IPS-18c (cell line): ENCODE results near the gene PLEKHH1.
"Not testable (repeated sequence)": the region's sequence is repeated elsewhere in the genome, so short reads cannot be mapped to it uniquely, and the experiment has no call there.

Experiments used
- H3K4me3 ChIP-seq: 2 replicates; pipeline ENCODE4 v1.7.0; 2013; ENCODE audit warnings: low read depth, mild to moderate bottlenecking, low read length, moderate library complexity; ENCODE audit not compliant: insufficient read depth
- H3K9me3 ChIP-seq: one replicate; pipeline ENCODE4 v1.6.1; 2013; ENCODE audit warnings: mild to moderate bottlenecking, low read length, moderate library complexity; ENCODE audit not compliant: control insufficient read depth, insufficient read depth

The PLEKHH1 gene

GRCh38 chr14:67524634-67524963, 8.5 kb upstream of the PLEKHH1 start:
- H3K9me3 ChIP-seq, result no peaks in the 10 kb centered on the region

GRCh38 chr14:67525389-67525788, 7.7 kb upstream of the PLEKHH1 start:
- Histone ChIP-seq H3K9me3 (no peaks in the 10 kb centered on the region), H3K4me3 (no peak overlapping the region)

More at GRCh38 chr14:67524634-67524963, 8.5 kb upstream of the PLEKHH1 start:
- H3K4me3 ChIP-seq, result no peak overlapping the region

- H3K9me3 ChIP-seq, result no peaks in the 10 kb centered on the region
Observed at GRCh38 chr14:67526181-67526580, 6.9 kb upstream of the PLEKHH1 start.

GRCh38 chr14:67526676-67527459, 6.2 kb upstream of the PLEKHH1 start:
- H3K9me3 ChIP-seq, result no peaks in the 10 kb centered on the region
- H3K4me3 ChIP-seq, result no peak overlapping the region

More at GRCh38 chr14:67526181-67526580, 6.9 kb upstream of the PLEKHH1 start:
- no peak overlapping the region for H3K4me3 ChIP-seq

- Histone ChIP-seq H3K9me3 (no peaks in the 10 kb centered on the region), H3K4me3 (no peak overlapping the region)
Observed at GRCh38 chr14:67527756-67528155, 5.3 kb upstream of the PLEKHH1 start.

- Histone ChIP-seq H3K4me3 (no peak overlapping the region), H3K9me3 (no peaks in the 10 kb centered on the region)
Observed at GRCh38 chr14:67528276-67528675, 4.8 kb upstream of the PLEKHH1 start.

- Histone ChIP-seq H3K9me3 (no peaks in the 10 kb centered on the region), H3K4me3 (no peak overlapping the region)
Observed at GRCh38 chr14:67529947-67530935, 2.8 kb upstream of the PLEKHH1 start.

GRCh38 chr14:67532606-67532997, 488 bp upstream of the PLEKHH1 start:
- H3K4me3 ChIP-seq, result peak overlapping the region; percentile 80

GRCh38 chr14:67533754-67534085, 630 bp downstream of the PLEKHH1 start:
- Histone ChIP-seq H3K4me3 (peak overlapping the region; percentile 80), H3K9me3 (no peaks in the 10 kb centered on the region)

More at GRCh38 chr14:67532606-67532997, 488 bp upstream of the PLEKHH1 start:
- H3K9me3 ChIP-seq, result no peaks in the 10 kb centered on the region

GRCh38 chr14:67536087-67536486, 3.0 kb downstream of the PLEKHH1 start:
- no peaks in the 10 kb centered on the region for H3K9me3 ChIP-seq
- no peak overlapping the region for H3K4me3 ChIP-seq

GRCh38 chr14:67537736-67538135, 4.6 kb downstream of the PLEKHH1 start:
- H3K9me3 ChIP-seq, result no peaks in the 10 kb centered on the region
- no peak overlapping the region for H3K4me3 ChIP-seq

- no peaks in the 10 kb centered on the region for H3K9me3 ChIP-seq
- H3K4me3 ChIP-seq, result no peak overlapping the region
Observed at GRCh38 chr14:67538501-67538900, 5.4 kb downstream of the PLEKHH1 start.

GRCh38 chr14:67539116-67539515, 6.0 kb downstream of the PLEKHH1 start:
- no peaks in the 10 kb centered on the region for H3K9me3 ChIP-seq
- H3K4me3 ChIP-seq, result no peak overlapping the region

- Histone ChIP-seq H3K4me3 (peak overlapping the region; percentile 36; the same call in 1 of the 2 replicates), H3K9me3 (no peaks in the 10 kb centered on the region)
Observed at GRCh38 chr14:67541448-67542387, 8.6 kb downstream of the PLEKHH1 start.

GRCh38 chr14:67542620-67543019, 9.5 kb downstream of the PLEKHH1 start:
- H3K4me3 ChIP-seq, H3K9me3 ChIP-seq: not testable (repeated sequence)

- Histone ChIP-seq H3K4me3 (no peak overlapping the region), H3K9me3 (no peaks in the 10 kb centered on the region)
Observed at GRCh38 chr14:67544590-67544989, 11.5 kb downstream of the PLEKHH1 start.

- Histone ChIP-seq H3K9me3 (no peaks in the 10 kb centered on the region), H3K4me3 (no peak overlapping the region)
Observed at GRCh38 chr14:67547224-67547780, 14.2 kb downstream of the PLEKHH1 start.
